PC-9 (cell line): ENCODE results near the gene MRPL57.

Experiments used
- CTCF ChIP-seq: fragments of 200-600 bp; sonication (generic); conservative IDR thresholded peaks from 2 replicates; pipeline ENCODE4 v1.6.1; 2017; ENCODE audit warnings: mixed run types, antibody characterized with exemption, mild to moderate bottlenecking, moderate library complexity
- EZH2 ChIP-seq: fragments of 200-600 bp; sonication (generic); IDR thresholded peaks from 2 replicates; pipeline ENCODE4 v1.8.0; 2017; ENCODE audit warnings: antibody characterized with exemption, low read depth

- TF ChIP-seq CTCF (no peak), EZH2 (no peak)
Observed at GRCh38 chr13:21142766-21143165, 33.7 kb upstream of the MRPL57 start.
